ENCODE results near the gene ARHGAP24.
A peak's percentile ranks its signal among the peaks of the same experiment; 100 is the strongest.
"Not testable (repeated sequence)": the region's sequence is repeated elsewhere in the genome, so short reads cannot be mapped to it uniquely, and the experiment has no call there.

Gene ARHGAP24

DNA sequence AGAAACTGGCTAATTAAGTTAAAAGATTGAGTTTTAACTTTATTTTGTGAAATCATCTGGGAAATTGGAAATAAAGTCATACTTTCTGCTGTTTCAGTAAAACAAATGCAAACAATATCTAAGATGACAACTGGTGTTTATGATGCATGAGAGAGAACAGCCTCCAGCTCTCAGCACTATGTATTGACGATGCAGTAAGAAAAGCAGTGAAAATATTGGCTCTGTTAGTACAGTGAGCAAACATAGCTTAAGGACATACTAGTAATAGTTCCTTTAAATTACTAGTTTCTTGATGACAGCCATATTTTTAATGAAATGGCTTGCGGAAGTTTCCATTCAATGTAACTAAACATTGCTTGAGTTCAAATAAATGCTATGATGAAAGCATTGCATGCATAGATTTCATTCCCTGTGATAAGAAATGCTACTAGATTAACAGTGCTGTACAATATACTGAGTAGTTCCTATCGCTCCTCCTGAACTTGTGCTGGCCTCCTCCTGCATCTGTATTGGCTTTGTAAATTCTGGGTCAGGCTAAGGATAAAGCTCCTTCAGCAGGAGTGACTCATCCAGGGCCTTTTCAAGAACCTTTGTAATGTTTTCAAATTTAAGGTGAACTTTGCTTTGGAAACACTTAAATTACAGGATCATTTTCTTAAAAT, 11.6 kb downstream of the ARHGAP24 start:
- DNase-seq, result peak in 1 of 2 experiments; percentile 25

DNA sequence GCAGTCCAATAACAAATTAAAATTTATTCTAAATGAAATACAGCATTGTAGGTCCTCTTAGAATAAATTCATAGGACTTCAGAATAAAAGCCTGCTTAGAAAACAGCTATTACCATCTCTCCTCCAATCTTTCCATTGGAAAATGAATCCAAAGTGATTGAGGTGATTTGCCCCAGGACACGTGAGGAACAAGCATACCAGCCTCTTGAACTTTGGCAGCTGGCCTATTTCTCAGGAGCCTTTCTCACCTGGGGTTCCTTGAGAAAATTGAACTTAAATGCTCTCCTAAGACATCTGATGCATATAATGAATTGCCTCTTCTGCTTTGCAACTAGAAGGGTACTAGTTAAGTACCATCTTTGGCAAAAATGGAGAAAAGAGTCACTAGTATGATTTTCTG, 13.5 kb downstream of the ARHGAP24 start:
- no peak for DNase-seq

DNA sequence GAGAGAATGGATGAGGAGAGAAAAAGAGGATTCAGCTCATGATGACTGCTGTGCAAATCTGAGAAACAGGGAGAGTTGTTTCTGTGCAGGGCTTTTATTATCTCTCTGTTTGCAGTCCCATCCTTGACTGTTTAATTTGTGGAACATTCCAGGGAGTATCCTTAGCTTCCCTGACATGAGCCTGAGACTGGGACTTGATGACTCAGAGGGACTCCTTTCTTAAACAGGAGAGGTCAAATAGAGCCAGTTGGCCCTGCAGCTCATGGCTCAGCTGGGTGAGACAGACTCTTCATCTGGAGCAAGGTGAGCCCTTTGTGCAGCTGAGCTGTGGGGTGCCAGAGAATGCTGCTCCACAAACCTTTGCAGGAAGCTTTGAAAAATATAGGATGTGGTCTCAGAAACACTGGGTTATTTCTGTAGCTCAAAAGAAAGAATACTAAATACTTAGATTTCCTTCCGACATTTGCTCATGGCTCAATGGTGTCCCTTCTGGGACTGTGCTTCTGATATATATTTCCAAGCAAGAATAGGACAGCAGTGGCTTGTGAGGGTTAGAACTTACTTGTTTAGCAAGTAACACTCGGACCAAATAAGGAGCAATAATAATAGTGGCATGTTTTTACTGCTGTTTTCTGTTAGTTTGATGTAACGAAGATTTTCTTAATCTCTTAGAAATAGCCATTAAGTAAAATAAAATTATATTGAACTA, 14.5 kb downstream of the ARHGAP24 start:
- DNase-seq, result peak; percentile 44 to 45

DNA sequence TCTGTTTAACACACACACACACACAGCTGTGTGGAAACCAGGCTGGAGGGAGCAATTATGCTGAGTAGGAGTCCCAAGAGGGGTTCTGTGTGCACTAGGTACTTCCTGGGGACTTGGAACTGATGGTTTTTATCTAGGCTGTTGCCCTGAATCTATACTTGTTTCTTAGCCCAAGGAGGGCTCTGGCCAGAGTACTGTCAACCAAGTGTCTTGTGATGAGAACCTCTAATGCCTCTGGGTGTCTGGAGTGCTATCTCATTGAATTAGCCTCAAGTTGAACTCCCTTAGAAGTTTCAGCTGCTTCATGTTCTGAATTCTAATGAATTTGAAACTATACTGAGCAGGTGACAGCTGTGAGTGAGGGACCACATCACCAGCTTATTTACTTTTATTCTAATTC, 16.6 kb downstream of the ARHGAP24 start:
- peak in 1 of 2 experiments; percentile 12 for DNase-seq

DNA sequence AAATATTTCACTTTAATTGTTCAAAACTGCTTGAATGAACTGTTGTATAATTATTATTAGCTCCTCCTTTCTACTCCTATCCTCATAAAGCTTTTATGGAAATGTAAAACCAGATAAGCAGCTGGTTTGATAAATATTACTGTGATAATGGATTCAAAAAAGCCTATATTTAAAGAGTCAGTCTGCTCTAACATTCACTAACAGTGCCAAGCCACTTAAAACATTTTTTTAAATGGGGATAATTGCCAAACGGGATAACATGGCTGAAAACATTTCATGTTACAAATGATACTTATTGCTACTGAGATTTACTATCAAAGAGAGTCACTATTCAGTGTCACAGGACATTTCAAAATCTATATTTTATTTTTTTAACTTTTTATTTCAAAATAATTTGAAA, 17.4 kb downstream of the ARHGAP24 start:
- DNase-seq, result no peak

DNA sequence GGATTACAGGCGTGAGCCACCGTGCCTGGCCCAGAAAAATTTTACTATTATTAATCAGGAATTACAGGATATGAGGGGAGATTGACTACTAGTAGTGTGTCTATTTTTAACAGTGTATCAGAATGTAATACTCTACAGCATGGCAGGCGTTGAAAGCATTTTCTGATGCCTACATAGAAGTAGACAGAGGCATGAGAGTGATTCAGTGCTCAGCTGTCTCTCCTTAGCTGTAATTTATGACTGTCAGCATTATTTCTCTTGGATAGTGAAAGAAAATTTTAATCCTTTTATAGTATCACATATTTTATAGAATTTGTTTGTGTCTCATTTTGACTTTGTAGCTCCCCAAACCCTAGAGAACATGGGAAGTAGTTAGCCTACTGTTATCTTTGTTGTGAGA, 20.7 kb downstream of the ARHGAP24 start:
- DNase-seq, result no peak

DNA sequence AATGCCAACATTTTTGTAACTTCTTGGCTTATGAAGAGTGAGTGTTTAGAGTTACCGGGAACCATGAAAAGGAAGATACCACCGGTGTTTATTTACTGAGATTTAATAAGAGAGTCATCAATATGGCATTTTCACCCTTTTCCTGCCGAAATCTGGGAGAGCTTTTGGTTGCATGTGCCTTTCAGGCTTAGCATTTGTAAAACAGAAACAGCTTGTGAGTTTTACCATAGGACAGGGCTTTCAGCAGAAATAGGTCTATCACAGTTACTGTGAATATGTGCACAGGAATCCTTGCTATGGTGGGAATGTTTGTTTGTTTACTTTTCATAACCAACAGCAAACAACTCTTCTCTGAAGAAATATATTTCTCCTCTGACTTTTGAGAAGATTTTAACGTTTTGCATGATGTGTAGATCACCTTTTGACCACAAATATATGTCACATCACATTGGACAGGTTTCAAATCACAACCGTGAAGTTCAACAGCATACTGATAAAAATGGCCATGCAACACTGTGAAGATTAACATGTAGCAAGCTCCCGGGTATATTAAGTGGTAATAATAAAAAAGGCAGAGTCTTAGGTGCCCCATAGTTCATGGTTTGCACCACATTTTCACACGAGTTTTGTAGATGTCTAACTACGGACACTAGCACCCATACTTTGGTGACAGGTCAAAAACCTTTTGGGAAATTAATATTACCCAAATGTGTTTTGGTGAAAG, 21.3 kb downstream of the ARHGAP24 start:
- no peak for DNase-seq

DNA sequence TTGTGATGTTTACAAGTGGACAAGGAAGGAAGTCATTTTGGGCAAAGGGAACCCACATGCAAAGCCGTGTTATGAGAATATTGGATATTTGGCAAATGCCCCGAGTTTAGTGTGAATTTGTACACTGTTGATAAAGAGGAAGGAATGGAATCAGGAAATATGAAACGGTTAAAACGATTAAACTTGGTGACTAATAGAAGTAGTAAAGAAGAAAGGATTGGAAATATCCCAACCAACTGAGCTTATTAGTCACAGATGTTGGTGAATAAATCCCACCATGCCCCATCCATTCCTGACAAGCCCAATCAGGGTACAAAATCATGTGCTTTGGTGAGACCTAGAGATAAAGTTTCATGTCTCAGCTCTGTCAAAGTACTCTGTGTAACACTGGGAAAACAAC, 22.0 kb downstream of the ARHGAP24 start:
- DNase-seq, result no peak

DNA sequence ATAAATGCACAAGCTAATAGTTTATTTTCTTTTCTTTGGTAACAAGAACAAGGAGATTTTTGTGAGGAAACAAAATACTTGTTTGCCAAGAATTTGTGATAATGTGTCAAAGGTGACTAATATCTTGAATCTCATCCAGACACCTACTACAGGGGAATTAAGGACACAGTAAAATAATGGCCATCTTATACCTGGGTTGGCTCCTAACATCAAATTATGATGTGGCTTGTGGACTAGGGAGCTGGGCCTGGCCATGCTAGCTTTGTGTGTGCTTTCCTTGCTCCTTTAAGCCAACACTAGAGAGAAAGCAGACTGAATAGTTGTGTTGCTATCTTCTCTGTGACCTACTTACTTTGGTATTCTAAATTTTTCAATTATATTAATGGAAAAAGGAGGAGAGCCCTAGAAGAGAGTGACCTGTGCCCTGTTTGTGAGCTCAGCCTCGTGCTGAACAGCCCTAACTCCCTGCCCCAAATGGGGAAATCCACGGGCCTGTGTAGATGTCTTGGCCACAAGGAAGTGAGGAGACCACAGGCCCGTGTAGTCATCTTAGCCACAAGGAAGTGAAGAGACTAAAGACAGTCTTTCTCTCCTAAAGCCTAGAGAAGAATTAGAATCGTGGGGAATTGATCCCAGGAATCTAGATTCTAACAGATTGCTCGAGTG, 23.3 kb downstream of the ARHGAP24 start:
- DNase-seq, result no peak

DNA sequence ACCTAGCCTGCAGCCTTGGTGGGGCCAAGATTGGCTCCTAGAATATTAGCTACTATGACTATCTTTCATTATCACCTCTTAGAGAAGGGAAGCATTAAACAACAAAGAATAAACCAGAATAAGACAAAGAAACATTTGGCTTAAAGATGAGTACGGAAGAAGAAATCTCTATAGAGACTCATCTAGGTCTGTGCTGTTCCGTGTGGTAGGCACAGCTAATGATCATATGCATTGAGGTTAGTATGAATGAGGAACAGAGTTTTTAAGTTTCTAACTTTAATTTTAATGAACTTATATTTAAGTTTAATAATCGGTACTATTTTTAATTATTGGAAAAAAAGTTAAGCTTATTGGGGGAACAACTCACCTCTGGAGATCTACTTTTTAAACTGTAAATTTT, 24.6 kb downstream of the ARHGAP24 start:
- no peak for DNase-seq

DNA sequence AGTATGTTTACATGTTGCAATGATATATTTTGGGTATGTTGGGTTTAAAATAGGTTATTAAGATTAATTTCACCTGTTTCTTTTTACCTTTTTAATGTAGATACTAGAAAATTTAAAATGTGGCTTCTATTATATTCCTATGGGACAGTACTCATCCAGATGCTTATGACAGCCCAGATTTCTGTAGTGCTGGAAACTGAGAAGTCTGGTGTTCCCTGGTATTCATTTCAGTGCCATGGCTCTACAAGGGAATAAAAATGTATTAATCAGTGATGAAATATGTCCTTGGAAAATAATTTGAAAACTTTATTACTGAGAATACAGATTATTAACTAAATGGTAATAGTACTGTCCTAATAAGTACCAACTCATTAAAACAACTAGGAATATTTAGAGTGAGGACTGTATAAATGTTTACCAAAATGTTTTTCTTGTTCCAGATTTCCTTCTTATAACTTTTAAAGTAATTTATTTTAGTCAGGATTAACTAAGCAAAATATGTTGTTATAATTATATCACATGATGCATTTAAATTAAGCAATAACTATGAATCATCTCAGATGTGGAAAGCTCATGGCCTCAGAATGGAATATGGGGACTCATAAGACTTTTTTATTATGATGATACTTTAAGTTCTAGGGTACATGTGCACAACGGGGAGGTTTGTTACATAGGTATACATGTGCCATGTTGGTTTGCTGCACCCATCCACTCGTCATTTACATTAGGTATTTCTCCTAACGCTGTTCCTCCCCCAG, 25.3 kb downstream of the ARHGAP24 start:
- DNase-seq, result no peak

DNA sequence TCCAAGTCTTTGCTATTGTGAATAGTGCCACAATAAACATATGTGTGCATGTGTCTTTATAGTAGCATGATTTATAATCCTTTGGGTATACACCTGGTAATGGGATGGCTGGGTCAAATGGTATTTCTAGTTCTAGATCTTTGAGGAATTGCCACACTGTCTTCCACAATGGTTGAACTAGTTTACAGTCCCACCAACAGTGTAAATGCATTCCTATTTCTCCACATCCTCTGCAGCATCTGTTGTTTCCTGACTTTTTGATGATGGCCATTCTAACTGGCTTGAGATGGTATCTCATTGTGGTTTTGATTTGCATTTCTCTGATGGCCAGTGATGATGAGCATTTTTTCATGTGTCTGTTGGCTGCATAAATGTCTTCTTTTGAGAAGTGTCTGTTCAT, 26.2 kb downstream of the ARHGAP24 start:
- DNase-seq, result not testable (repeated sequence)

DNA sequence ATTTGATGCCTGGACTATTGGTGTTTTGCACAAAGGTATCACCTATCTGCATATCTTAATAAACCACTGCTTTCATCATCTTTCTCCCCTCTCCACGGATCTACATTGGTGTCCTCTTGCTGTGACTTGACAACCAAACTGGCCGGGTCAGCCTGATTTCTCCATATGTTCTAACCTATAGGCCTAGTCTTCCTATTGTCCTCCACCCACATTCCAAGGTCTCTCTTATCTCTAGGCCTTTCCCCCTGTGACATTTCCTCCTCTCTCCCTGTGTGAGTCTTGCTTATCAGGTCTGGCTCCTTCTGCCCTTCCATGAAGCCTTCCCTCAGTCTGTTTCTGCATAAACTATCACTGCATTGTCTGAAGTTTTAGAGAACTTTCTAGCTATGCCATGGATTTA, 33.7 kb downstream of the ARHGAP24 start:
- no peak for DNase-seq

DNA sequence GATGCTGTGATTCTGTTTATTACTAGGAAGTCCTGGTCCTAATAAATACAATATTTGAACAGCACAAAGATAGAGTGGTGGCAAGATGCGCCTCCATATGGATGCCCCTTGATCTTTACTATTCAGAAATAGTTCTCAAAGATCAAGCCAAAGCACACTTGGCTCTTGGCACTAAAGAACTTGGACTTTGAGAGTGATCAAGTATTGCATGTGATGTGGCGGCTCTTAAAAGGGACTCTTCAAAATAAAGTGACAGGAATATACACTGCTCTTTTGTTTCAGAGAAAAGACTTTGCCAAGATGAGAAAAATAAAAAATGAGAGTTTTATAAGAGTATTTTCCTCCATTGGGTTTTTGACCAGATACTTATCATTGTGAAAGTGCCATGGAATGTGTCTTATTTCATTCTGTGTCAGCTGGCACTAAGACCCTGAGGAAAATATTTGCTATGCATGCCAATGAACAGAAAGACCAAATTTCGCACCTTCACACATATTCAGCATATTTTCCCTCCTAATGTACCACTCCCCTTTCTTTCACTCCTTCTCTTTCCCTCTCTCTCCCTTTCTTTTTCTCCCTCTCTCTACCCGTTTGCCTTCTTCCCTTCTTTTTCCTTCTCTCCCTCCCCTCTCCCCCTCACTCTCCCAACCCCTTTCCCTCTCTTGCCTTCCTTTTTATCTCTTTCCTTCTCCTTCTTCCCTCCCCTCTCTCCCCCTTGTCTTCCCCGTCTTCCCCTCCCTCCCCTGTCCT, 35.1 kb downstream of the ARHGAP24 start:
- DNase-seq, result no peak

DNA sequence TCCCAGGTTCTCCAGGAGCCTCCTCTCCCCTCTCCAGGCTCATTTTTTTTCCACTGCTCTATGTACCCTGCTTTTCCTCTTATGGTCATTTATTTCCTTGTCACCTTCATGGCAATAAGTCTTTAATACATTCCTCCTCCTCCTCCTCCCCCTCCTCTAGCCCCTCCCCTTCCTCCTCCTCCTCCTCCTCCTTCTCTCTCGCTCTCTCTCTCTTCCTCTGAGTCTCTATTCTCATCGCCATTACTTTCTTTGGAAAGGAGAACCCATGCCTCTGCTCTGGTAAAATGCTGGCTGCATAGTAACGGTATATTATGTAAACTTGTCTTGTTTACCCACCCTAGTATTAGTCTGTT, 35.7 kb downstream of the ARHGAP24 start:
- DNase-seq, result no peak

DNA sequence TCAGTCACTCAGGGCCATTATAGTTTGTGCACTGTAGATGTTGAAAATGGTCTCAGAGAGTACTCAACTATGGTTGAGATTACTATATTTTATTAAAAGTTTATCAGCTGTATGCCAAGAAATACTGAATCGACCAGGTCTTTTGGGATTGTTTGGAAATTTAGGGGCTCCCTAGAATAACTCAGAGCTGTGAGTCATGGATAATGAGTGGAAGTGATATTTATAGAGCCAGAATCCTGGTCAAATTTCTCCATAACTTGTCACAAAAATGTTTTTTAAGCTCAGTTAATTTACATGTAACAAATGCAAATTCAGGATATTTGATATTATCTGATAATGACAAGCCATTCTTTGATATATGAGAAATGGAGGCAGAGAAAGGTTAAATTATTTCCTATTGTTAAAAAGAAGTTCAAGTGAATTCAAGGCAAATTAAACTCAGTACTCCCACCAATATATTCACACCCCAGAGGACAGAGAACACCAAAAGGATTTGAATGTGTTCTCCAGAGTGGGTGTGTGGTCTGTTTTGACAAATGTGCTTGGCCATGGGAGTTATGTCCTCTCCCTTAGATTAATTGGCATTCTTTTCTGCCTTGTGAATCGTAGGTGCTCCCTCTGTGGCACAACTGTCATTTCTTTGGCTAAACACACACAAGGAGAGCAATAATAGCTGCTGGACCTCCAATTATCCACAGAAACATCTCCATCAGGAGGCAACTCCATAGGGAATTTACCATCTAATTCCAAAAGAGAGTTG, 37.7 kb downstream of the ARHGAP24 start:
- DNase-seq, result no peak

DNA sequence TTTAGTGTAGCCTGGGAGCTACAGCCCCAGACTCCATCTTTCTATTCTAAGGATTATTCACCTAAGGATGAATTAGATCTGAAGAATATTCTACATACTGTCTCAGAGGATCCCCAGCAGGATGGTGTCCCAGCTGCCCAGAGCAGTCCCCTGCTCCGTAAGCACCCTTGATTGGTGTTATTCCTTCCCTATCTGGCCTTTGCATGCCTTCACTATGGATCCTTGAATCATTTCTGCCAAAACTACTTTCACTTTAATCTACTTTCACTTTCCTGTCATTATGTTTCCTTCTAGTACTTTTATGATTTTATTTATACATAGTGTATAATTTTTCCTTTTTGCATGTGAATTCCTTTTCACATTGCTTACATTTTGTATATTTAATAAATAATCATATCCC, 39.2 kb downstream of the ARHGAP24 start:
- no peak for DNase-seq

DNA sequence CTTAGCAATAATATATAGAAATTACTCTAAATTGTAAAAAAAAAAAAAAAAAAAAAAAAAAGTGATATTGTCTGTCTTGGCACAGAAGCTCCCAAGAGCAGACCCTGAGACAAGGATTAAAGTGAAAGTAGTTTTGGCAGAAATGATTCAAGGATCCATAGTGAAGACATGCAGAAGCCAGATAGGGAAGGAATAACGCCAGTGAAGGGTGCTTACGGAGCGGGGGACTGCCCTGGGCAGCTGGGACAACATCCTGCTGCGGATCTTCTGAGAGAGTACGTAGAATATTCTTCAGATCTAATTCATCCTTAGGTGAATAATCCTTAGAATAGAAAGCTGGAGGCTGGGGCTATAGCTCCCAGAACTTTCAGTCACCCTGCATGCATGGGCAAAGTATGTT, 39.8 kb downstream of the ARHGAP24 start:
- peak in 1 of 2 experiments; percentile 23 for DNase-seq

DNA sequence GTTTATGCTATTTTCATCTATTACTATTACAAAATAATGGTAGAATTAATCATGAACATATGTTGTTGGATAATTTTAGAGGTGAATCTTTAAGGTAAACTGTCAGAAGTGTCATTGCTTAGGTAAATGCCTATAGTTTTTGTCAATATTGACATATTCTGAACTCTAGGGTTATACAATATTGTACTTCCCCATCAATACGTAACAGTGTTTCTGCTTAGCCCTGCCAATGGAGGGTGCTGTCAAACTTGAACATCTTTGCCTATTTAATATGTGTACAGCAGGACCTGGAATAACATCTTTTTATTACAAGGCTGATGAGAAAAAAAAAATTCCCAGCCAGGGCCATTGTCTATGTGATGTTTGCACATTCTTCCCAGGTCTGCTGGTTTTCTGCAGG, 40.8 kb downstream of the ARHGAP24 start:
- no peak for DNase-seq

DNA sequence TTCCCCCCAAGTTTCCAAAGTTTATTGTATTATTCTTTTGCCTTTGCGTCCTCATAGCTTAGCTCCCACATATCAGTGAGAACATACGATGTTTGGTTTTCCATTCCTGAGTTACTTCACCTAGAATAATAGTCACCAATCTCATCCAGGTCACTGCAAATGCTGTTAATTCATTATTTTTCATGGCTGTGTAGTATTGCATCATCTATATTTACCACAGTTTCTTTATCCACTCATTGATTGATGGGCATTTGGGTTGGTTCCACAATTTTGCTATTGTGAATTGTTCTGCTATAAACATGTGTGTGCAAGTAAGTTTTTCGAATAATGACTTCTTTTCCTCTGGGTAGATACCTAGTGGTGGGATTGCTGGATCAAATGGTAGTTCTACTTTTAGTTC, 43.6 kb downstream of the ARHGAP24 start:
- not testable (repeated sequence) for DNase-seq

All from SHP77 (cell line).